H1 (cell line): ENCODE results near the gene RASSF3. TPM values are rescaled to one million over a fixed set of nuclear protein-coding genes. Genes with fewer than 3 reads are reported as not detected.

Experiments used
- CTCF ChIA-PET: fragments of 300-600 bp; sonication (Branson Sonifier 250); formaldehyde crosslinking; loops from one replicate; lab custom pipeline; 2021; ENCODE audit not compliant: partially characterized antibody; lab: Charles Lee
- POLR2A ChIA-PET: fragments of 300-600 bp; sonication (Branson Sonifier 250); formaldehyde crosslinking; loops from one replicate; lab custom pipeline; 2021; ENCODE audit warnings: inconsistent platforms; ENCODE audit not compliant: partially characterized antibody; lab: Charles Lee
- DNase-seq, 2 experiments: peaks; one replicate each; pipeline versions ENCODE4 v3.0.0 to v3.0.0-alpha.2; 2010 to 2022; ENCODE audit warnings: low spot score in 2 of 2, low read depth in 1 of 2, mixed read lengths in 1 of 2
- FAIRE-seq: peaks from 2 replicates; lab custom pipeline; 2011; peaks lifted over from hg19 to GRCh38; lab: Jason Lieb, UNC
- H2AFZ ChIP-seq: 2 replicates; pipeline ENCODE4 v1.8.1; 2012; ENCODE audit warnings: low read length, inconsistent platforms
- H2AK5ac ChIP-seq: 2 replicates; pipeline ENCODE4 v1.6.1; 2013; ENCODE audit warnings: low read depth, low read length
- H2BK120ac ChIP-seq: replicated peaks from 2 replicates; pipeline ENCODE3; 2013; ENCODE audit warnings: low read depth, low read length, inconsistent platforms
- H2BK12ac ChIP-seq: 2 replicates; pipeline ENCODE4 v1.6.1; 2013; ENCODE audit warnings: low read depth, low read length
- H2BK15ac ChIP-seq: 2 replicates; pipeline ENCODE4 v1.6.1; 2013; ENCODE audit warnings: low read length
- H2BK20ac ChIP-seq: 2 replicates; pipeline ENCODE4 v1.6.1; 2013; ENCODE audit warnings: low read length
- H2BK5ac ChIP-seq: 2 replicates; pipeline ENCODE4 v1.6.1; 2013; ENCODE audit warnings: low read depth, low read length
- H3K14ac ChIP-seq: 2 replicates; pipeline ENCODE4 v1.6.1; 2013; ENCODE audit warnings: inconsistent platforms; ENCODE audit not compliant: insufficient read length
- H3K18ac ChIP-seq: 2 replicates; pipeline ENCODE4 v1.6.1; 2013; ENCODE audit warnings: low read length; ENCODE audit errors: extremely low read depth
- H3K23ac ChIP-seq: 2 replicates; pipeline ENCODE4 v1.6.1; 2013; ENCODE audit warnings: inconsistent platforms; ENCODE audit not compliant: insufficient read length
- H3K23me2 ChIP-seq: 2 replicates; pipeline ENCODE4 v1.6.1; 2013; ENCODE audit warnings: low read depth, low read length
- H3K27ac ChIP-seq: 2 replicates; pipeline ENCODE4 v1.6.1; 2011; ENCODE audit warnings: low read depth, low read length, inconsistent platforms
- H3K27me3 ChIP-seq, 4 experiments: replicated peaks in 1 of 4; 1 replicate in 1 of 4; 2 replicates in 3 of 4; pipeline versions ENCODE4 v1.6.1 to v1.8.1; 2011 to 2013; ENCODE audit warnings: low read length in 3 of 4, mild to moderate bottlenecking in 3 of 4, inconsistent platforms in 2 of 4, mixed read lengths in 2 of 4, moderate library complexity in 1 of 4; ENCODE audit not compliant: control insufficient read depth in 3 of 4, insufficient read depth in 3 of 4; ENCODE audit errors: extremely low read depth in 1 of 4
- H3K36me3 ChIP-seq, 4 experiments: 2 replicates each; pipeline versions ENCODE4 v1.6.1 to v1.8.1; 2011 to 2013; ENCODE audit warnings: mild to moderate bottlenecking in 4 of 4, low read length in 3 of 4, moderate library complexity in 2 of 4, control low read depth in 1 of 4, inconsistent platforms in 1 of 4; ENCODE audit not compliant: insufficient read depth in 4 of 4, control insufficient read depth in 2 of 4
- H3K4ac ChIP-seq: replicated peaks from 2 replicates; pipeline ENCODE3; 2013; ENCODE audit warnings: low read length, low read depth, mixed read lengths, inconsistent platforms; ENCODE audit not compliant: insufficient read length
- H3K4me1 ChIP-seq, 4 experiments: replicated peaks in 1 of 4; 1 replicate in 1 of 4; 2 replicates in 3 of 4; pipeline versions ENCODE4 v1.6.1 to v1.8.1; 2011 to 2013; ENCODE audit warnings: low read length in 3 of 4, inconsistent platforms in 2 of 4, mixed read lengths in 1 of 4; ENCODE audit not compliant: insufficient read depth in 4 of 4, control insufficient read depth in 3 of 4
- H3K4me2 ChIP-seq, 2 experiments: 2 replicates each; pipeline versions ENCODE4 v1.6.1 to v1.8.1; 2011 to 2013; ENCODE audit warnings: low read depth in 2 of 2, low read length in 2 of 2, control low read depth in 1 of 2, inconsistent platforms in 1 of 2, mild to moderate bottlenecking in 1 of 2; ENCODE audit not compliant: insufficient read depth in 1 of 2
- H3K4me3 ChIP-seq, 4 experiments: fragments of 200-600, 300-600 bp in 1 of 4; sonication (generic), shearing (Covaris generic), sonication (Bioruptor Twin) in 1 of 4; 2 replicates each; pipeline versions ENCODE4 v1.5.1 to v1.8.1; 2011 to 2016; ENCODE audit warnings: low read length in 4 of 4, low read depth in 3 of 4, control low read depth in 2 of 4, inconsistent platforms in 2 of 4, mild to moderate bottlenecking in 2 of 4, mixed read lengths in 1 of 4, moderate library complexity in 1 of 4; ENCODE audit not compliant: insufficient read depth in 2 of 4; ENCODE audit errors: extremely low read depth in 1 of 4
- H3K56ac ChIP-seq: replicated peaks from 2 replicates; pipeline ENCODE3; 2013; ENCODE audit warnings: low read depth, mild to moderate bottlenecking, mixed read lengths, low read length, inconsistent platforms; ENCODE audit not compliant: insufficient read length
- H3K79me1 ChIP-seq: 2 replicates; pipeline ENCODE4 v1.6.1; 2013; ENCODE audit warnings: low read depth, low read length, control low read depth
- H3K79me2 ChIP-seq, 2 experiments: 2 replicates each; pipeline versions ENCODE4 v1.6.1 to v1.8.1; 2012 to 2013; ENCODE audit warnings: low read length in 2 of 2, mild to moderate bottlenecking in 2 of 2, inconsistent platforms in 1 of 2; ENCODE audit not compliant: insufficient read depth in 2 of 2, control insufficient read depth in 1 of 2
- H3K9ac ChIP-seq, 4 experiments: replicated peaks in 1 of 4; 1 replicate in 1 of 4; 2 replicates in 3 of 4; pipeline versions ENCODE4 v1.6.1 to v1.8.1; 2011 to 2013; ENCODE audit warnings: low read depth in 3 of 4, low read length in 3 of 4, control low read depth in 2 of 4, mild to moderate bottlenecking in 2 of 4, moderate library complexity in 2 of 4, inconsistent platforms in 1 of 4; ENCODE audit errors: extremely low read depth in 1 of 4
- H3K9me3 ChIP-seq, 2 experiments: 2 replicates each; pipeline versions ENCODE4 v1.6.1 to v1.8.1; 2012 to 2013; ENCODE audit warnings: mild to moderate bottlenecking in 2 of 2, moderate library complexity in 2 of 2, control low read depth in 1 of 2, inconsistent platforms in 1 of 2, low read depth in 1 of 2, low read length in 1 of 2, mixed read lengths in 1 of 2; ENCODE audit not compliant: insufficient read depth in 2 of 2
- H4K20me1 ChIP-seq, 2 experiments: replicated peaks in 1 of 2; 2 replicates each; pipeline versions ENCODE3 to v1.8.1; 2011 to 2013; ENCODE audit warnings: inconsistent platforms in 2 of 2, low read length in 2 of 2, mild to moderate bottlenecking in 1 of 2; ENCODE audit not compliant: insufficient read depth in 2 of 2, control insufficient read depth in 1 of 2
- H4K5ac ChIP-seq: 2 replicates; pipeline ENCODE4 v1.6.1; 2013; ENCODE audit warnings: low read length, low read depth, mixed read lengths, inconsistent platforms; ENCODE audit not compliant: insufficient read length
- H4K8ac ChIP-seq: 2 replicates; pipeline ENCODE4 v1.8.0; 2013; ENCODE audit warnings: mild to moderate bottlenecking, moderate library complexity, low read length, inconsistent platforms; ENCODE audit not compliant: insufficient read depth; ENCODE audit errors: extremely low read depth
- H4K91ac ChIP-seq: replicated peaks from 2 replicates; pipeline ENCODE3; 2013; ENCODE audit warnings: low read length, mixed read lengths, inconsistent platforms; ENCODE audit not compliant: insufficient read length
- CHD2 ChIP-seq: IDR thresholded peaks from 2 replicates; pipeline ENCODE4 v1.6.1; 2012; ENCODE audit warnings: low read length, improper control_type of control experiment
- NRF1 ChIP-seq: IDR thresholded peaks from 2 replicates; pipeline ENCODE4 v1.6.1; 2011; ENCODE audit warnings: mild to moderate bottlenecking, low read depth, low read length, improper control_type of control experiment
- SAP30 ChIP-seq: fragments of 300-600 bp; sonication (generic); IDR thresholded peaks from 2 replicates; pipeline ENCODE4 v1.7.1; 2012; ENCODE audit warnings: low read length, moderate library complexity, mild to moderate bottlenecking, inconsistent platforms; ENCODE audit not compliant: insufficient read depth, insufficient replicate concordance
- WGBS, 2 experiments: shearing (Covaris generic) in 1 of 2; methylation state at CpG; one replicate each; pipeline versions ENCODE4 v1.1.6 to v1.1.7; 2013 to 2015; ENCODE audit warnings: low lambda C conversion rate in 2 of 2, mixed read lengths in 2 of 2, inconsistent platforms in 1 of 2, low coverage in 1 of 2, missing lambda C conversion rate in 1 of 2; ENCODE audit not compliant: insufficient replicate concordance in 2 of 2, insufficient coverage in 1 of 2, insufficient read length in 1 of 2; ENCODE audit errors: extremely low coverage in 1 of 2, missing lambda C conversion rate in 1 of 2; 5-methylcytosine and 5-hydroxymethylcytosine counted together
- polyA plus RNA-seq, 7 experiments: library from polyadenylated mRNA; depleted of rRNA in 3 of 7; stranded (reverse) in 5 of 7; unstranded in 2 of 7; fragments of >200 nt in 5 of 7; fragments of 200-250 nt in 2 of 7; gene quantifications; 1 replicate in 5 of 7; 2 replicates in 1 of 7; 4 replicates in 1 of 7; pipeline versions ENCODE4 v1.2.1 to v1.2.3, GENCODE V29; 2011 to 2013; ENCODE audit warnings: missing spikeins in 2 of 7, mixed read lengths in 2 of 7
- total RNA-seq: library from RNA; stranded (reverse); fragmentation: NEBNext Ultra II Directional; extraction: Animal tissue kit (Norgen Biotek cat#: 25700); gene quantifications from 2 replicates; pipeline ENCODE4 v1.2.1, GENCODE V29; 2021

RASSF3 gene
- total and polyA plus RNA-seq, 2 of the 8 experiments (the other 6 are each of a cell fraction or from before 2014, with no cell fraction given), result 19.1 to 64.3 TPM

DNA sequence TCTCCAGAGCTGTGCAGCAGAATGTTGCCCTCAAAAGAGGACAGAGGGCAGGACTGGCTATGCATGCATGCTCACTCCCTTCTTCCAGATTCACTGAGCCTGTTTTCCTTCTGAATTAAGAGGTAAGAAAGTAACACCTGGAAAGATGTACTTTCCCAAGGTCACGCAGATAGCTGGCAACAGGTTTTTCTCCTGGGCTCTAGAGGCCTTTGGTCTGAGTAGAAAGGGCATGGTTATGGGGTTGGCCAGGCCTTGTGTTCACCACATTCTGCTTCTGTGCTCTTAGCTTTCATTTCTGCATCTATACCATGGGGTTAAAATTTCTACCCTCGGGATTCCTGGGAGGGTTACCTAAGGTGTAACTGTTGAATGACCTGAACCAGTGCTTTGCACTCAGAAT lies 57.5 kb downstream of the RASSF3 start:
- H4K20me1 ChIP-seq, result peaks cover 6 to 12% of the 10 kb centered on the region in 2 experiments
- peaks cover 6% of the 10 kb centered on the region for H3K79me1 ChIP-seq
- peak overlapping the region; percentile 5; the same call in 1 of the 2 replicates for H3K18ac ChIP-seq
- H3K23me2 ChIP-seq, result no peaks in the 10 kb centered on the region
- no peak overlapping the region for H2BK120ac ChIP-seq
- no peak overlapping the region for H4K5ac ChIP-seq
- 86% methylated on average over 2 of the region's 2 CpGs; no CpG with 5 or more reads in 1 of the 2 experiments for WGBS, 2 experiments
- ChIA-PET CTCF (interaction anchor here (0.6 to 2.1 kb wide), 6 partner anchors 10 to 720 kb away, joined by 3 to 10 read pairs (median 4); no protein-coding TSS in a partner anchor), POLR2A (interaction anchor here (1.4 kb wide), 1 partner anchor 57 kb away, joined by 4 read pairs; no protein-coding TSS in a partner anchor)
- peak overlapping the region in 1 of 2 experiments; percentile 32; a peak in 2 of 4 replicates for H3K4me2 ChIP-seq
- H3K9ac ChIP-seq, result no peak overlapping the region
- no peaks in the 10 kb centered on the region for H3K27me3 ChIP-seq
- no peak overlapping the region for H3K56ac ChIP-seq
- H2BK15ac ChIP-seq, result no peak overlapping the region
- no peak overlapping the region for H3K14ac ChIP-seq
- H3K4me3 ChIP-seq, result no peak overlapping the region
- H3K9me3 ChIP-seq, result no peaks in the 10 kb centered on the region
- no peak for FAIRE-seq
- H3K79me2 ChIP-seq, result peaks cover 11 to 86% of the 10 kb centered on the region in 2 experiments; a peak in 3 of 4 replicates
- no peak overlapping the region for H3K23ac ChIP-seq
- no peak overlapping the region for H4K91ac ChIP-seq
- no peaks in the 10 kb centered on the region for H3K36me3 ChIP-seq
- no peak overlapping the region for H4K8ac ChIP-seq
- no peak overlapping the region for H3K27ac ChIP-seq
- H2AFZ ChIP-seq, result no peak overlapping the region
- H2BK12ac ChIP-seq, result no peak overlapping the region; the same call in 1 of the 2 replicates
- no peak overlapping the region for H3K4ac ChIP-seq
- H2BK5ac ChIP-seq, result no peak overlapping the region; the same call in 1 of the 2 replicates
- H2BK20ac ChIP-seq, result no peak overlapping the region
- no peak for DNase-seq
- H2AK5ac ChIP-seq, result no peak overlapping the region; the same call in 1 of the 2 replicates
- peaks cover 6 to 32% (median 28%) of the 10 kb centered on the region in 4 experiments for H3K4me1 ChIP-seq
- TF ChIP-seq NRF1 (no peak), SAP30 (no peak), CHD2 (no peak)
